ENCODE results near the gene TAF6L. TPM values are rescaled to one million over a fixed set of nuclear protein-coding genes. Genes with fewer than 3 reads are reported as not detected.

Gene TAF6L
- total and polyA plus RNA-seq, 9 of the 15 experiments (the other 6 are each of a cell fraction or from before 2014, with no cell fraction given), result 0.04 to 45.5 (median 20.8) TPM

DNA sequence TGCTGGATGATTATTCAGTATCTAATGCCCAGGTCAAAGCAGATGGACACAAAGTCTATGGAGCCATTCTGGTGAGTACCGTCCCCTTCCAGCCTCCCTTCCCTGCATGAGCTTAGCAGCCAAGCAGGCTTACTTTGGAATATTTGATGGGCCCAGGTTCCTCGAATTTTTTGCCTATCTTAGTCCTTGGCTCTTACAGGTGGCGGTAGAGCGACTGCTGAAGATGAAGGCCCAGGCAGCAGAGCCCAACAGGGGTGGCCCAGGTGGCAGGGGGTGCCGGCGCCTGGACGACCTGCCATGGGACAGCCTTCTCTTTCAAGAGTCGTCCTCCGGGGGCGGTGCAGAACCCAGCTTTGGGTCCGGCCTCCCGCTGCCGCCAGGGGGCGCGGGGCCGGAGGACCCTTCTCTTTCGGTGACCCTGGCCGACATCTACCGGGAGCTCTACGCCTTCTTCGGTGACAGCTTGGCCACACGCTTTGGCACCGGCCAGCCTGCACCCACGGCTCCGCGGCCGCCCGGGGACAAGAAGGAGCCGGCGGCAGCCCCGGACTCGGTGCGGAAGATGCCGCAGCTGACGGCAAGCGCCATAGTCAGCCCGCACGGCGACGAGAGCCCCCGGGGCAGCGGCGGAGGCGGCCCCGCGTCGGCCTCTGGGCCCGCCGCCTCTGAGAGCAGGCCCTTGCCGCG is 15.3 kb downstream of the TAF6L start (continued):
- TF ChIP-seq PRPF4 (IDR thresholded peaks at IDR 0.05; ENCODE audit: insufficient read depth, low read depth, low read length, poor library complexity, severe bottlenecking) (no peak), ZBTB8A (IDR thresholded peaks at IDR 0.05; ENCODE audit: partially characterized antibody) (no peak), MLLT1 (IDR thresholded peaks at IDR 0.05) (peak in 1 of 2 experiments; percentile 86; a peak in 2 of 4 replicates), KDM5B (IDR thresholded peaks at IDR 0.05; ENCODE audit: insufficient replicate concordance, low read depth, low read length) (no peak), POLR2B (IDR thresholded peaks at IDR 0.05; ENCODE audit: low read depth, partially characterized antibody) (no peak), ZBTB26 (CRISPR knock-in tag; IDR thresholded peaks at IDR 0.05) (no peak), DPF2 (IDR thresholded peaks at IDR 0.05) (no peak), ARID2 (IDR thresholded peaks at IDR 0.05) (no peak), XRCC3 (IDR thresholded peaks at IDR 0.05) (no peak), PHF8 (IDR thresholded peaks at IDR 0.05; ENCODE audit: borderline replicate concordance, low read length) (no peak), CSDE1 (IDR thresholded peaks at IDR 0.05) (no peak), KHSRP (IDR thresholded peaks at IDR 0.05) (no peak), MTF1 (CRISPR knock-in tag; IDR thresholded peaks at IDR 0.05; ENCODE audit: borderline replicate concordance) (no peak), ZBTB33 (CRISPR knock-in tag; IDR thresholded peaks at IDR 0.05) (peak; percentile 47; the same call in 1 of the 2 replicates), GTF2E2 (tag; IDR thresholded peaks at IDR 0.05) (no peak), ZNF239 (CRISPR knock-in tag; IDR thresholded peaks at IDR 0.05) (no peak), ZBTB1 (CRISPR knock-in tag; IDR thresholded peaks at IDR 0.05; ENCODE audit: borderline replicate concordance, low read depth) (no peak; the same call in 1 of the 2 replicates), NR2F6 (CRISPR knock-in tag; IDR thresholded peaks at IDR 0.05) (no peak)
- TF ChIP-seq, protein P1, sequence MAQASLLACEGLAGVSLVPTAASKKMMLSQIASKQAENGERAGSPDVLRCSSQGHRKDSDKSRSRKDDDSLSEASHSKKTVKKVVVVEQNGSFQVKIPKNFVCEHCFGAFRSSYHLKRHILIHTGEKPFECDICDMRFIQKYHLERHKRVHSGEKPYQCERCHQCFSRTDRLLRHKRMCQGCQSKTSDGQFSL (CRISPR knock-in tag; IDR thresholded peaks at IDR 0.05), result peak; percentile 59; the same call in 1 of the 2 replicates
- TF ChIP-seq, protein P1 (tag; IDR thresholded peaks at IDR 0.05), result no peak
